Glomerular visceral epithelial cell (primary cell): Measurements from ENCODE around the gene CDC73.

ENCODE experiments used
- DNase-seq: peaks from one replicate; pipeline ENCODE4 v3.0.0-alpha.2; 2016; ENCODE audit errors: extremely low spot score

CDC73 gene

DNA sequence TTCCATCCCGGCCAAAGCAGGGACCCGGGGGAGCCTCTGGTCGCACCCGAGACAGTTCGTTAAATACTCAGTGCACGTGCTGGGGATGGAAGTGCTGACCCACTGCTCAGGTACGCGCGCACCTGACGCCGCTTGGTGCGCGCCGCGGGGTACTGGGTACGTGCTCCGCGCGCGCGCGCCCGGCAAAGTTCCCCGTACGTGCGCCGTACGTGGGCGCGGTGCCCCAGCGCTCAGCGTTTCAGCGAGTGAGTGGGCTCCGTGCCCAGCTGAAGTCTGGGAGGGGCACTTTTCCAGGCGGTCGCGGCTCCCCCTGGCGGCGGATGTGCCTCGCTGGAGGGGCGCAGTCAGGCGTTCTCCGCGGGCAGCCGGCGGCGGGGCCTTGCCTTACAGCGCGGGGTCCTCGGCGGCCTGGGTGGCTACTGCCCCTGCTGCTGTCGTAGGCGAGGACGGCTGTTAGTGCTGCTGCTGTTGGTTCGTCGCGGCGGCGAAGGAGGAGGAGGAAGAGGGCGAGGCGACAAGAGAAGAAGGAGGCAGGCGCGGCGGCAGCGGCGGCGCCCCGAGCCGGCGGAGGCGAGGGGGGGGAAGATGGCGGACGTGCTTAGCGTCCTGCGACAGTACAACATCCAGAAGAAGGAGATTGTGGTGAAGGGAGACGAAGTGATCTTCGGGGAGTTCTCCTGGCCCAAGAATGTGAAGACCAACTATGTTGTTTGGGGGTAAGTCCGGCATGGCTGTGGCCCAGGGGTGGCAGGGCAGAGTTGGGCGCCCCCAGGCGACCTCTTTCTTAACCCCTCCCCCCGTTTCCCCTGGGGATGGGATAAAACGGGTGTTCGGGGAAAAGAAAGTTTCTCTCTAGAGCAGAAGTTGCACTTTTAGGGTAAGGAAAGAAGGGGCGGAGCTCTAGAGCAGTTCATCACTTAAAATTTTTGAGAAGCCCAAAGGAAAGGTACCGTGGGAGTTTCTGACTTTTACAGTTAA lies at the start of gene CDC73:
Gene CDC73 (plus strand): TSS at position 416 of the 978 bp plus-strand sequence. CDS start 170 bp downstream, at position 586.
- peak; percentile 98 for DNase-seq

- peak; percentile 9 for DNase-seq
Observed at GRCh38 chr1:193077991-193078390, 43.8 kb upstream of the CDC73 start.

- no peak for DNase-seq
Observed at GRCh38 chr1:193079187-193079586, 42.6 kb upstream of the CDC73 start.

- no peak for DNase-seq
Observed at GRCh38 chr1:193083365-193084088, 38.3 kb upstream of the CDC73 start.

- DNase-seq, result no peak
Observed at GRCh38 chr1:193085263-193085662, 36.6 kb upstream of the CDC73 start.

DNA sequence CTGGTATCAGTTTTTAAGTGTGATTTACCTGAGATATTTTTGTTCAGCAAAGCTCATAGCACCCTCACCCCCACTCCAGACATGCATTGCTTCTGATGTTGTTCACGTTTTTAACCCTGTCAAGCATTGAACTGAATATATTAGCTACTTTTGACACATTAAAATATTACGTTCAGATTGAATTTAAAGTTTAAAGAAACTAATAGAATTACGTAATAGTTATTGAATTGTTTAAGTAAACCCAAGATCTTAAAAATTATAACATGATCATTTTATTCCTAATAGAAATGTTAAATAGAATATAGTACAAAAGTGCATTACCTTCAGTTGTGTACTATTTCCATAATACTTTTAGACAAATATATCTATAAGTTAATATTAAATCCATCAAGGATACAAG lies 35.5 kb upstream of the CDC73 start:
- no peak for DNase-seq

- DNase-seq, result no peak
Observed at GRCh38 chr1:193087893-193088292, 33.9 kb upstream of the CDC73 start.

DNA sequence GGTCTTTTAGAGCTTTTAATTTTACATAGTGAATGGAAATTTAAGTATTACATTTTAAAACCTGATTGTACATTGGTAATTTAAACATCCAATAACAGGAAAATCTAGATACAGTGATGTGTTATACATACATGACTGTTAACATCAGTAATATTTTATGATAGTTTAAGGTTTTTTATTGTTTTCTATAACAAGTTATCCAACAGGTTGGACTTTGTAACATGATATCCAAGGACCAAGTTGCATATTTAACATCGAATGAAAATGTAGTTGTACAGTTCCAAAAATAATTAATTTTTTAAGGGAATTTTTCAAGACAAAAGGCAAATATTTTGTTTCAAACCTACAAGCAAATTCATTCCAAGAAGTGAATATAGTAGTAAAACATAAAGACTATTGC lies 31.0 kb upstream of the CDC73 start:
- no peak for DNase-seq

GRCh38 chr1:193094112-193094511 lies 27.7 kb upstream of the CDC73 start:
- DNase-seq, result no peak

DNA sequence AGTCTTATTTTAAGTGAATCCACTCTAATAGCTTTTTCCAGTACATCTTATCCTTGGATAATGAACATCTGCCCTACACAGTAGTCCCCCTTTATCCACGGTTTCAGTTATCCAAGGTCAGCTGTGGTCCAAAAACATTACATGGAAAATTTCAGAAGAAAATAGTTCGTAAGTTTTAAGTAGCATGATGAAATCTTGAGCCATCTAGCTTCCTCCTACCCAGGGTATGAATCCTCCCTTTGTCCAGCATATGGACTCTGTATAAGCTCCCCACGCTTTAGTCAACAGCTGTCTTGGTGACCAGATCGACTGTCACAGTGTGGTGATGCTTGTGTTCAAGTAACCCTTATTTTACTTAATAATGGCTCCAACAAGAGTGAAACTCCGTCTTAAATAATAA lies 19.2 kb upstream of the CDC73 start:
- no peak for DNase-seq

GRCh38 chr1:193103759-193104501 lies 17.9 kb upstream of the CDC73 start:
- DNase-seq, result no peak

- DNase-seq, result peak; percentile 65
Observed at GRCh38 chr1:193104502-193104906, 17.3 kb upstream of the CDC73 start.

- peak; percentile 91 for DNase-seq
Observed at GRCh38 chr1:193104907-193105820, 16.7 kb upstream of the CDC73 start, which contains the start of gene GLRX2. Gene GLRX2 (minus strand): TSS chr1:193105414. CDS start chr1:193105382, 32 bp downstream.

DNA sequence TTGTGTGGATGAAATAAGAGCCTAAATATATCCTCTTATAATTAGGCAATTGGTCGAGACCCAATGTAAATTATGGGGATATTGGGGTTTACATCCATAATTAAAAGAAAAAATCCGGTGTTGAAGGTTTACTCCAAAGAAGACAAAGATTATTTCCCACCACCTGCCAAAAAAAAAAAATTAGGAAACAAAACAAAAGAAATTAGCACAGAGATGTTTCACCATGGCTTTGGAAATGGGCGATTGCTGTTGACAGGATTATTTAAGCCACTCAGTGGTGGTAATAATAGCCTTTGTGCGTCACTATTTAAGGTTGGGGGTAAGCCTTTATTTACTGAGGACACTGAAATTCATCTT lies 16.0 kb upstream of the CDC73 start:
- DNase-seq, result no peak

DNA sequence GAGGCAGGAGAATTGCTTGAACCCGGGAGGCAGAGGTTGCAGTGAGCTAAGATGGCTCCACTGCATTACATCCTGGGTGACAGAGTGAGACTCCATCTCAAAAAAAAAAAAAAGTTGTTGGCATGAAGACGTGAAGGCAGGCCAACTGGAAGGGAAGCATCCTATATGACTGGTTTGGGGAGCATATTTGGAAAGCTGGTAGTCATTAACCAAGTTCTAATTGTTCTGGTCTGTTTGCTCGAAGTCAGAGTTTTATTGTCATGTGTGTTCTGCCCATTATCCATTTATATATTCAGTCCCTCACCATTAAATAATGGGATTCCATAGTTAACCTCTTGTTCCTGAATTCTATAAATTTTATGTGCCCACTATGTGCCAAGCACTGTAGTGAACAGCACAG lies 13.4 kb upstream of the CDC73 start:
- no peak for DNase-seq

DNA sequence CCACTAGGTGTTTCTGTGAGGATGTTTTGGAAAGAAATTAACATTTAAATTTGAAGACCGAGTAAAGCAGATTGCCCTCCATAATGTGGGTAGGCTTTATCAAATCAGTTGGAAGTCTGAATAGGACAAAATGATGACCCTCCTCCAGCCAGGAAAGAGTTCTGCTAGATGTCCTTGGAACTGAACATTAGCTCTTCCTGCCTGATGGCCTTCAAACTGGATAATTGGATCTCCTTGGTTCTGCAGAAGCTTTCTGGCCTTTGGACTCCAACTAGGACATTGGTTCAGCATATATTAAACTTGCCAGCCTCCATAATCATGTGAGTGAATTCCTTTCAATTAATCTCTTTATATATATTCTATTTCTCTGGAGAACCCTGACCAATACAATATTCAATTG lies 12.2 kb upstream of the CDC73 start:
- DNase-seq, result no peak

GRCh38 chr1:193110246-193110645 lies 11.6 kb upstream of the CDC73 start:
- no peak for DNase-seq

DNA sequence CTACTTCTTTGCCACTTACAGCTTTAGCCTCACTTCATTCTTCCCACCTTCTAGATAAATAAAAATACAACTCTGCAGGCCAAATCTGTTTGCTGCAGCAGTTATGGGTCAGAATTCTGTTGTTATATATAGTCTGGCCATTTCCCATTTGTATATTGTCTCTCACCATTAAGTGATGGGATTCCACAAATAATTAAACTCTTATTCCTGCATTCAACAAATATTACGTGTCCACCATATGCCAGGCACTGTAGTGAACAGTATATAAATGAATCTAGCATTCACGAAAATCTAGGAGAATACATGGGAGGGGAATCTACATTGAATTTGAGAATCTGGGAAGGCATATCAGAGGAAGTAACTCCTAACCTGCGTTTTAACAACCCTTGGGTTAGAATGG lies 11.0 kb upstream of the CDC73 start:
- DNase-seq, result no peak

DNA sequence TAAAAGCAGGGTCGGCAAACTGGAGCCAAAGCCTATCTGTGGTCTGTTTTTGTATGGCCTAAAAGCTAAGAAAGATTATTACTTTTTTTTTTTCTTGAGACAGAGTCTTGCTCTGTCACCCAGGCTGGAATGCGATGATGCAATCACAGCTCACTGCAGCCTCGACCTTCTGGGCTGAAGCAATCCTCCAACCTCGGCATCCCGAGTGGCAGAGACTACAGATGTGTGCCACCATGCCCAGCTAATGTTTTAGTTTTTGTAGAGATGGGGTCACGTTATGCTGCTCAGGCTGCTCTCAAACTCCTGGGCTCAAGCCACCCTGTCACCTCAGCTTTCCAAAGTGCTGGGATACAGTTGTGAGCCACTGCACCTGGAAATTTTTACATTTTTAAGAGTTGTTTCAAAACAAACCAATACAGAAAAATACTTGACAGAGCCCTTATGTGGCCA lies 10.2 kb upstream of the CDC73 start:
- peak; percentile 80 for DNase-seq

GRCh38 chr1:193113258-193113991 lies 8.4 kb upstream of the CDC73 start:
- no peak for DNase-seq
